ENCODE results near the gene TMEM176B.

- TF ChIP-seq TBP (CRISPR knock-in tag; IDR thresholded peaks at IDR 0.05) (no peak), CTCF (CRISPR knock-in tag; IDR thresholded peaks at IDR 0.05) (no peak), JUN (CRISPR knock-in tag; IDR thresholded peaks at IDR 0.05) (no peak)
These were observed 6.3 kb upstream of the TMEM176B start for GRCh38 chr7:150806454-150806853.
